Vagina (tissue), 2 donors: ENCODE measurements around the gene S100A2. TPM values are rescaled to one million over a fixed set of nuclear protein-coding genes. Genes with fewer than 3 reads are reported as not detected.
"Not testable (repeated sequence)": the region's sequence is repeated elsewhere in the genome, so short reads cannot be mapped to it uniquely, and the experiment has no call there.

Experiments
- DNase-seq, 2 donors: peaks; one replicate each; pipeline ENCODE4 v3.0.0-alpha.2; 2017; ENCODE audit errors: extremely low spot score in 2 of 2
- H3K27ac ChIP-seq: fragments of 200-600 bp; sonication (generic); one replicate; pipeline ENCODE4 v1.5.1; 2019
- H3K27me3 ChIP-seq: fragments of 200-600 bp; sonication (generic); one replicate; pipeline ENCODE4 v1.5.1; 2019
- H3K36me3 ChIP-seq, 2 donors: fragments of 200-600 bp; sonication (generic); one replicate each; pipeline ENCODE4 v1.5.1; 2017 to 2019
- H3K4me1 ChIP-seq: fragments of 200-600 bp; sonication (generic); one replicate; pipeline ENCODE4 v1.5.1; 2019
- H3K4me3 ChIP-seq, 2 donors: fragments of 200-600 bp; sonication (generic); 1 replicate in 1 of 2; 2 replicates in 1 of 2; pipeline ENCODE4 v1.5.1; 2016 to 2019
- H3K9me3 ChIP-seq: fragments of 200-600 bp; sonication (generic); one replicate; pipeline ENCODE4 v1.5.1; 2019
- CTCF ChIP-seq, 3 experiments: fragments of 450-650 bp in 2 of 3; fragments of 200-600 bp in 1 of 3; sonication (generic) in 1 of 3; IDR thresholded peaks; one replicate each; pipeline ENCODE4 v1.5.1; 2017 to 2019; ENCODE audit warnings: antibody characterized with exemption in 3 of 3, mild to moderate bottlenecking in 2 of 3, moderate library complexity in 2 of 3
- POLR2A ChIP-seq, 2 donors: fragments of 450-650 bp; IDR thresholded peaks; one replicate each; pipeline ENCODE4 v1.6.1; 2017; ENCODE audit warnings: antibody characterized with exemption in 2 of 2, mild to moderate bottlenecking in 2 of 2, moderate library complexity in 2 of 2
- POLR2AphosphoS5 ChIP-seq, 2 donors: sonication (generic); formaldehyde crosslinking; IDR thresholded peaks; one replicate each; pipeline ENCODE4 v1.9.0; 2017; ENCODE audit warnings: antibody characterized with exemption in 2 of 2, mild to moderate bottlenecking in 2 of 2, low read depth in 1 of 2; ENCODE audit not compliant: insufficient read depth in 1 of 2
- intact Hi-C: fragments of 100-400 bp; cut with DNase I; formaldehyde crosslinking; loops from one replicate; pipeline ENCODE4 v1.15.1; 2023
- total RNA-seq: library from RNA; depleted of rRNA; stranded (reverse); fragments of >200 nt; gene quantifications from one replicate; pipeline ENCODE4 v1.2.3, GENCODE V29; 2016

S100A2 gene
- total RNA-seq, 1 donor from 2014 or later: 470 TPM

DNA sequence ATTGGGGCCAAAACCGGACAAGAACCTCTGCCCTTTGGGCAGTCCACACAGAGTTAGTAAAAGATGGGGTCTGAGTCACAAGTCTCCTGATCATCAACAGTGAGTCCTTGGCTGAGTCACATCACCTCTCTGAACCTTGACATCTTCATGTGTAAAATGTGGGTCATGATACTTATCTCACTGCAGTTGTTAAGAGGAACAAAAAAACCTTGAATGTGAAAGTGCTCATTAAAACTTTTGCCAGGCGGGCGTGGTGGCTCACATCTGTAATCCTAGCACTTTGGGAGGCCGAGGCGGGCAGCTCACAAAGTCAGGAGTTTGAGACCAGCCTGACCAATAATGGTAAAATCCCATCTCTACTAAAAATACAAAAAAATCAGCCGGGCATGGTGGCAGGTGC lies 31.6 kb upstream of the S100A2 start:
- TF ChIP-seq POLR2A (IDR thresholded peaks at IDR 0.05) (no peak), POLR2AphosphoS5 (IDR thresholded peaks at IDR 0.05; ENCODE audit: insufficient read depth in 1 of 2, low read depth in 1 of 2) (peak in 1 of 2 donors; percentile 8)
- Histone ChIP-seq H3K9me3 (no peaks in the 10 kb centered on the region), H3K4me3 (no peak overlapping the region), H3K4me1 (no peaks in the 10 kb centered on the region), H3K27me3 (no peaks in the 10 kb centered on the region), H3K27ac (no peak overlapping the region), H3K36me3 (no peaks in the 10 kb centered on the region)
- intact Hi-C loops: no loop called here
- no peak for DNase-seq

GRCh38 chr1:153592748-153593147 lies 27.1 kb upstream of the S100A2 start:
- no peak overlapping the region for H3K27ac ChIP-seq
- H3K9me3 ChIP-seq: no peaks in the 10 kb centered on the region
- intact Hi-C loops: no loop called here
- no peak for DNase-seq
- no peaks in the 10 kb centered on the region for H3K27me3 ChIP-seq
- no peaks in the 10 kb centered on the region for H3K4me1 ChIP-seq
- no peak overlapping the region for H3K4me3 ChIP-seq
- no peak for TF ChIP-seq POLR2AphosphoS5 (IDR thresholded peaks at IDR 0.05; ENCODE audit: insufficient read depth in 1 of 2, low read depth in 1 of 2)
- TF ChIP-seq CTCF (IDR thresholded peaks at IDR 0.05): no peak
- no peak for TF ChIP-seq POLR2A (IDR thresholded peaks at IDR 0.05)
- no peaks in the 10 kb centered on the region for H3K36me3 ChIP-seq

GRCh38 chr1:153588482-153588881 lies 22.8 kb upstream of the S100A2 start:
- H3K9me3 ChIP-seq: no peaks in the 10 kb centered on the region
- TF ChIP-seq CTCF (IDR thresholded peaks at IDR 0.05) (no peak), POLR2A (IDR thresholded peaks at IDR 0.05) (no peak), POLR2AphosphoS5 (IDR thresholded peaks at IDR 0.05; ENCODE audit: insufficient read depth in 1 of 2, low read depth in 1 of 2) (no peak)
- no peak overlapping the region for H3K27ac ChIP-seq
- H3K36me3 ChIP-seq: no peaks in the 10 kb centered on the region
- H3K4me1 ChIP-seq: no peaks in the 10 kb centered on the region
- intact Hi-C loops: no loop called here
- no peak for DNase-seq
- no peaks in the 10 kb centered on the region for H3K27me3 ChIP-seq
- no peak overlapping the region for H3K4me3 ChIP-seq

GRCh38 chr1:153588033-153588432 lies 22.4 kb upstream of the S100A2 start:
- H3K4me3 ChIP-seq, H3K27me3 ChIP-seq, H3K4me1 ChIP-seq, H3K27ac ChIP-seq, DNase-seq, H3K9me3 ChIP-seq, H3K36me3 ChIP-seq, intact Hi-C loops: not testable (repeated sequence)

GRCh38 chr1:153587314-153587713 lies 21.7 kb upstream of the S100A2 start:
- no peak for DNase-seq
- Histone ChIP-seq H3K36me3 (no peaks in the 10 kb centered on the region), H3K4me1 (no peaks in the 10 kb centered on the region), H3K27ac (no peak overlapping the region), H3K9me3 (no peaks in the 10 kb centered on the region), H3K4me3 (no peak overlapping the region), H3K27me3 (no peaks in the 10 kb centered on the region)
- intact Hi-C loops: no loop called here
- no peak for TF ChIP-seq CTCF (IDR thresholded peaks at IDR 0.05)
- TF ChIP-seq POLR2AphosphoS5 (IDR thresholded peaks at IDR 0.05; ENCODE audit: insufficient read depth in 1 of 2, low read depth in 1 of 2): no peak
- no peak for TF ChIP-seq POLR2A (IDR thresholded peaks at IDR 0.05)

DNA sequence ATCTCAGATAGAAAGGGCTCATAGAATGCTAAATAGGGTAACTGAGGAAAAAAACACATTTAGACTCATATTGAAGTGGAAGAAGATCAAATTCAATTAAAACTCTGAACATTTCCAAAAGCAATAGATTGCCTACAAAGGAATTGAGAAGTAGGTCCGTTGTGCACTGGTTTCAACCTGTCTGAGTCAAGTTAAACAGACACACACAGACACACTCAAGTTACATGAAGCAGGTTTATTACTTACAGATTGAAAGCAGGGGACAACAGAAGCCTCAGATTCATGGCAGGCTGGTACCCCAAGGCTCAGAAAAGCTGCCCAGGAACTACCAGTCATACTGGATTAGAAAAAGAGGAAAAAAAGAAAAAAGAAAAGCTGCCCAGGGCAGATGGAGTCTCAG lies 20.7 kb upstream of the S100A2 start:
- TF ChIP-seq CTCF (IDR thresholded peaks at IDR 0.05) (no peak), POLR2A (IDR thresholded peaks at IDR 0.05) (no peak), POLR2AphosphoS5 (IDR thresholded peaks at IDR 0.05; ENCODE audit: insufficient read depth in 1 of 2, low read depth in 1 of 2) (no peak)
- intact Hi-C loops: no loop called here

More for the DNA sequence above, 20.7 kb upstream of the S100A2 start:
- Histone ChIP-seq H3K27me3 (no peaks in the 10 kb centered on the region), H3K4me3 (no peak overlapping the region), H3K36me3 (no peaks in the 10 kb centered on the region), H3K9me3 (no peaks in the 10 kb centered on the region), H3K27ac (no peak overlapping the region), H3K4me1 (no peaks in the 10 kb centered on the region)
- DNase-seq: no peak
